Activated T-helper 2 cell treated with anti-CD3 and anti-CD28 coated beads, Interferon-gamma antibody, Interleukin-2, Interleukin-4, amounts not matched to agents 10 μg/mL and 5 μg/mL and 100 μg/mL, durations not matched to agents 14 hours and 24 hours and 36 hours (primary cell): ENCODE results near the gene TSPYL1. TPM values are rescaled to one million over a fixed set of nuclear protein-coding genes. Genes with fewer than 3 reads are reported as not detected.
"Not testable (repeated sequence)": the region's sequence is repeated elsewhere in the genome, so short reads cannot be mapped to it uniquely, and the experiment has no call there.

ENCODE experiments used
- DNase-seq: peaks from one replicate; pipeline ENCODE4 v3.0.0; 2021; ENCODE audit warnings: low spot score
- H3K27ac Mint-ChIP-seq: one replicate; pipeline ENCODE4 v1.8.0; 2021; ENCODE audit warnings: mixed read lengths
- H3K27me3 Mint-ChIP-seq: one replicate; pipeline ENCODE4 v1.8.0; 2021; ENCODE audit warnings: low read depth, mixed read lengths
- H3K36me3 Mint-ChIP-seq: one replicate; pipeline ENCODE4 v1.8.0; 2021; ENCODE audit warnings: low read depth, mixed read lengths
- H3K4me1 Mint-ChIP-seq: one replicate; pipeline ENCODE4 v1.8.0; 2021; ENCODE audit warnings: low read depth, mixed read lengths
- H3K4me3 Mint-ChIP-seq: one replicate; pipeline ENCODE4 v1.8.0; 2021; ENCODE audit warnings: low read depth, mild to moderate bottlenecking, moderate library complexity, mixed read lengths
- H3K9me3 Mint-ChIP-seq: one replicate; pipeline ENCODE4 v1.8.0; 2021; ENCODE audit warnings: mixed read lengths
- intact Hi-C: fragments of 100-400 bp; cut with micrococcal nuclease; formaldehyde crosslinking; loops from one replicate; pipeline ENCODE4 v1.15.1; 2023
- total RNA-seq: library from RNA; stranded (reverse); gene quantifications from 2 replicates; pipeline ENCODE4 v1.2.3, GENCODE V29; 2022

TSPYL1 gene
- total RNA-seq, 1 donor from 2014 or later, result 41.1 TPM

- DNase-seq, result no peak
- peaks cover 4% of the 10 kb centered on the region for H3K27me3 Mint-ChIP-seq
- H3K27ac Mint-ChIP-seq, result no peak overlapping the region
- H3K36me3 Mint-ChIP-seq, result no peaks in the 10 kb centered on the region
- intact Hi-C loops, result loop anchor here (5.0 kb wide), 1 partner anchor 82 kb away; the partner anchor contains the start of gene DSE
- no peaks in the 10 kb centered on the region for H3K4me1 Mint-ChIP-seq
- no peaks in the 10 kb centered on the region for H3K9me3 Mint-ChIP-seq
- no peak overlapping the region for H3K4me3 Mint-ChIP-seq
Observed at GRCh38 chr6:116289876-116290275, 10.1 kb upstream of the TSPYL1 start.

- no peak overlapping the region for H3K27ac Mint-ChIP-seq
Observed at GRCh38 chr6:116287689-116288282, 8.1 kb upstream of the TSPYL1 start.

GRCh38 chr6:116286773-116287358, 7.1 kb upstream of the TSPYL1 start:
- H3K27me3 Mint-ChIP-seq, result peaks cover 3% of the 10 kb centered on the region
- no peaks in the 10 kb centered on the region for H3K36me3 Mint-ChIP-seq
- no peak overlapping the region for H3K4me3 Mint-ChIP-seq
- no peak for DNase-seq
- no peak overlapping the region for H3K27ac Mint-ChIP-seq
- no peaks in the 10 kb centered on the region for H3K9me3 Mint-ChIP-seq
- no peaks in the 10 kb centered on the region for H3K4me1 Mint-ChIP-seq
- intact Hi-C loops, result loop anchor here (1.0 to 5.0 kb wide), 2 partner anchors 85 to 245 kb away; partner anchors contain the start of gene DSE

More at GRCh38 chr6:116287689-116288282, 8.1 kb upstream of the TSPYL1 start:
- intact Hi-C loops, result loop anchor here (1.0 to 5.0 kb wide), 2 partner anchors 85 to 245 kb away; partner anchors contain the start of gene DSE
- no peak overlapping the region for H3K4me3 Mint-ChIP-seq
- DNase-seq, result no peak
- no peaks in the 10 kb centered on the region for H3K9me3 Mint-ChIP-seq
- H3K27me3 Mint-ChIP-seq, result no peaks in the 10 kb centered on the region
- H3K4me1 Mint-ChIP-seq, result no peaks in the 10 kb centered on the region
- no peaks in the 10 kb centered on the region for H3K36me3 Mint-ChIP-seq

- not testable (repeated sequence) for H3K27me3 Mint-ChIP-seq
- intact Hi-C loops, result loop anchor here (5.0 kb wide), 4 partner anchors 87 to 382 kb away; partner anchors contain the start of genes DSE and ZUP1
Observed at GRCh38 chr6:116284984-116285383, 5.3 kb upstream of the TSPYL1 start.

GRCh38 chr6:116283191-116283590, 3.5 kb upstream of the TSPYL1 start:
- Mint-ChIP-seq H3K36me3 (peaks cover 15% of the 10 kb centered on the region), H3K27ac (no peak overlapping the region), H3K27me3 (peaks cover 3% of the 10 kb centered on the region), H3K9me3 (no peaks in the 10 kb centered on the region), H3K4me1 (peaks cover 24% of the 10 kb centered on the region), H3K4me3 (no peak overlapping the region)
- intact Hi-C loops, result loop anchor here (5.0 kb wide), 3 partner anchors 174 to 384 kb away; partner anchors contain the start of gene ZUP1
- DNase-seq, result no peak

More at GRCh38 chr6:116284984-116285383, 5.3 kb upstream of the TSPYL1 start:
- not testable (repeated sequence) for H3K27ac Mint-ChIP-seq, DNase-seq, H3K4me3 Mint-ChIP-seq, H3K36me3 Mint-ChIP-seq, H3K9me3 Mint-ChIP-seq
- peaks cover 14% of the 10 kb centered on the region for H3K4me1 Mint-ChIP-seq

- peaks cover 3% of the 10 kb centered on the region for H3K27me3 Mint-ChIP-seq
- peaks cover 20% of the 10 kb centered on the region for H3K36me3 Mint-ChIP-seq
- no peaks in the 10 kb centered on the region for H3K9me3 Mint-ChIP-seq
- H3K4me1 Mint-ChIP-seq, result peaks cover 29% of the 10 kb centered on the region
- no peak overlapping the region for H3K27ac Mint-ChIP-seq
- no peak overlapping the region for H3K4me3 Mint-ChIP-seq
- intact Hi-C loops, result loop anchor here (5.0 kb wide), 3 partner anchors 175 to 385 kb away; partner anchors contain the start of gene ZUP1
- no peak for DNase-seq
Observed at GRCh38 chr6:116282698-116283097, 3.0 kb upstream of the TSPYL1 start.

- Mint-ChIP-seq H3K4me1 (peaks cover 45% of the 10 kb centered on the region), H3K27ac (no peak overlapping the region), H3K9me3 (no peaks in the 10 kb centered on the region), H3K4me3 (no peak overlapping the region), H3K27me3 (peaks cover 3% of the 10 kb centered on the region), H3K36me3 (peaks cover 35% of the 10 kb centered on the region)
- intact Hi-C loops, result loop anchor here (5.0 kb wide), 3 partner anchors 176 to 386 kb away; partner anchors contain the start of gene ZUP1
- no peak for DNase-seq
Observed at GRCh38 chr6:116280933-116281316, 1.2 kb upstream of the TSPYL1 start.

GRCh38 chr6:116280161-116280932, 617 bp upstream of the TSPYL1 start:
- Mint-ChIP-seq H3K4me3 (peak overlapping the region; percentile 97), H3K27me3 (peaks cover 3% of the 10 kb centered on the region), H3K36me3 (peaks cover 39% of the 10 kb centered on the region), H3K9me3 (no peaks in the 10 kb centered on the region), H3K4me1 (peaks cover 47% of the 10 kb centered on the region), H3K27ac (peak overlapping the region; percentile 97)
- intact Hi-C loops, result loop anchor here (5.0 kb wide), 3 partner anchors 177 to 387 kb away; partner anchors contain the start of gene ZUP1
- no peak for DNase-seq

GRCh38 chr6:116278854-116279231, 887 bp downstream of the TSPYL1 start:
- intact Hi-C loops, result loop anchor here (1.0 to 5.0 kb wide), 3 partner anchors 25 to 292 kb away; partner anchors contain the start of genes RWDD1 and TSPYL4
- H3K9me3 Mint-ChIP-seq, result no peaks in the 10 kb centered on the region
- peaks cover 3% of the 10 kb centered on the region for H3K27me3 Mint-ChIP-seq
- peaks cover 51% of the 10 kb centered on the region for H3K4me1 Mint-ChIP-seq
- peaks cover 51% of the 10 kb centered on the region for H3K36me3 Mint-ChIP-seq
- peak overlapping the region; percentile 97 for H3K4me3 Mint-ChIP-seq
- peak overlapping the region; percentile 97 for H3K27ac Mint-ChIP-seq
- no peak for DNase-seq

- intact Hi-C loops, result loop anchor here (5.0 kb wide), 1 partner anchor 61 kb away; no protein-coding TSS in a partner anchor
- Mint-ChIP-seq H3K4me1 (peaks cover 51% of the 10 kb centered on the region), H3K27me3 (peaks cover 3% of the 10 kb centered on the region), H3K4me3 (peak overlapping the region; percentile 97), H3K36me3 (peaks cover 53% of the 10 kb centered on the region), H3K27ac (peak overlapping the region; percentile 97), H3K9me3 (no peaks in the 10 kb centered on the region)
- no peak for DNase-seq
Observed at GRCh38 chr6:116278481-116278829, 1.3 kb downstream of the TSPYL1 start.

- Mint-ChIP-seq H3K27me3 (no peaks in the 10 kb centered on the region), H3K4me1 (peaks cover 51% of the 10 kb centered on the region), H3K36me3 (peaks cover 62% of the 10 kb centered on the region), H3K27ac (peak overlapping the region; percentile 39), H3K4me3 (peak overlapping the region; percentile 97), H3K9me3 (no peaks in the 10 kb centered on the region)
- DNase-seq, result no peak
- intact Hi-C loops, result loop anchor here (5.0 kb wide), 1 partner anchor 60 kb away; no protein-coding TSS in a partner anchor
Observed at GRCh38 chr6:116277124-116277523, 2.6 kb downstream of the TSPYL1 start.

GRCh38 chr6:116271149-116271708, 8.5 kb downstream of the TSPYL1 start:
- Mint-ChIP-seq H3K4me3 (no peak overlapping the region), H3K27ac (no peak overlapping the region), H3K9me3 (no peaks in the 10 kb centered on the region), H3K36me3 (peaks cover 30% of the 10 kb centered on the region), H3K4me1 (peaks cover 13% of the 10 kb centered on the region), H3K27me3 (no peaks in the 10 kb centered on the region)
- intact Hi-C loops, result no loop called here
- DNase-seq, result no peak
